HepG2 (cell line): ENCODE data around the gene SEC14L1. TPM values are rescaled to one million over a fixed set of nuclear protein-coding genes. Genes with fewer than 3 reads are reported as not detected.

Experiments used
- CENPBD1 ChIP-seq: sonication (generic); formaldehyde crosslinking; IDR thresholded peaks from 2 replicates; pipeline ENCODE4 v1.8.0; 2022; ENCODE audit warnings: missing genetic modification reagents, low read depth, mild to moderate bottlenecking, borderline replicate concordance
- PHF5A ChIP-seq: IDR thresholded peaks from one replicate; pipeline ENCODE4 v1.6.1; 2018; ENCODE audit warnings: low read depth, missing genetic modification reagents; ENCODE audit not compliant: unreplicated experiment
- PLSCR1 ChIP-seq: sonication (generic); formaldehyde crosslinking; IDR thresholded peaks from 2 replicates; pipeline ENCODE4 v1.5.0; 2020; ENCODE audit warnings: missing genetic modification reagents, mild to moderate bottlenecking, borderline replicate concordance
- POLR2A ChIP-seq, 2 experiments: IDR thresholded peaks; 2 replicates each; pipeline ENCODE4 v1.6.1; 2011; ENCODE audit warnings: low read depth in 2 of 2, low read length in 2 of 2, mild to moderate bottlenecking in 1 of 2, moderate library complexity in 1 of 2; ENCODE audit not compliant: insufficient read depth in 1 of 2
- PRDM4 ChIP-seq: sonication (generic); formaldehyde crosslinking; IDR thresholded peaks from 2 replicates; pipeline ENCODE4 v1.9.0; 2021; ENCODE audit warnings: missing genetic modification reagents, borderline replicate concordance
- SRSF9 ChIP-seq: fragments of 200-400 bp; formaldehyde crosslinking; IDR thresholded peaks from 2 replicates; pipeline ENCODE4 v1.6.1; 2018; ENCODE audit warnings: borderline replicate concordance, mild to moderate bottlenecking, low read depth, low read length; ENCODE audit not compliant: insufficient read depth, poor library complexity, severe bottlenecking
- ZBTB33 ChIP-seq: sonication (generic); formaldehyde crosslinking; IDR thresholded peaks from 2 replicates; pipeline ENCODE4 v1.4.0; 2020; ENCODE audit warnings: missing genetic modification reagents
- ZFP82 ChIP-seq: sonication (generic); formaldehyde crosslinking; IDR thresholded peaks from 2 replicates; pipeline ENCODE4 v1.5.1; 2020; ENCODE audit warnings: mild to moderate bottlenecking, missing genetic modification reagents, borderline replicate concordance
- ZNF142 ChIP-seq: sonication (generic); formaldehyde crosslinking; IDR thresholded peaks from 2 replicates; pipeline ENCODE4 v1.4.0; 2020; ENCODE audit warnings: missing genetic modification reagents
- polyA plus RNA-seq, 8 experiments: library from polyadenylated mRNA; depleted of rRNA in 3 of 8; stranded (reverse) in 7 of 8; unstranded in 1 of 8; fragments of >200 nt; fragmentation: Illumina TruSeq in 4 of 8; extraction: Trizol in 4 of 8; gene quantifications; 2 replicates each; pipeline versions ENCODE4 v1.2.1 to v1.2.3, GENCODE V29; 2011 to 2016; ENCODE audit warnings: low read depth in 4 of 8, missing spikeins in 1 of 8, mixed read lengths in 1 of 8; ENCODE audit not compliant: insufficient read depth in 1 of 8
- total RNA-seq, 5 experiments: library from RNA; depleted of rRNA; stranded (reverse); fragments of >200 nt; fragmentation: Illumina TruSeq; extraction: Trizol; gene quantifications; 2 replicates each; pipeline ENCODE4 v1.2.3, GENCODE V29; 2016; ENCODE audit warnings: low read depth in 1 of 5

SEC14L1 gene
- total and polyA plus RNA-seq, 2 of the 13 experiments (the other 11 are each of a cell fraction or from before 2014, with no cell fraction given): 26.3 to 43.9 TPM

- TF ChIP-seq ZNF142 (CRISPR knock-in tag): no peak
- no peak for TF ChIP-seq SRSF9
- no peak for TF ChIP-seq ZBTB33
- peak in 1 of 2 experiments; percentile 48; a peak in 1 of 4 replicates for TF ChIP-seq POLR2A (IDR thresholded peaks at IDR 0.05; ENCODE audit: insufficient read depth in 1 of 2, low read depth in 2 of 2, low read length in 2 of 2)
- TF ChIP-seq PLSCR1 (CRISPR knock-in tag): no peak
- no peak for TF ChIP-seq PHF5A (CRISPR knock-in tag)
- no peak for TF ChIP-seq PRDM4 (CRISPR knock-in tag)
- no peak for TF ChIP-seq CENPBD1 (CRISPR knock-in tag)
- TF ChIP-seq ZFP82 (CRISPR knock-in tag): no peak
Measured at GRCh38 chr17:77101521-77102410, 39.0 kb upstream of the SEC14L1 start (continued).
